NCI-H2227 treated with DMSO at 0.1 percent for 48 hours (cell line): ENCODE measurements around the gene THNSL1.
A peak's percentile ranks its signal among the peaks of the same experiment; 100 is the strongest.
"Not testable (repeated sequence)": the region's sequence is repeated elsewhere in the genome, so short reads cannot be mapped to it uniquely, and the experiment has no call there.

Source experiments
- DNase-seq: peaks from one replicate; lab custom pipeline; 2025; lab: John Stamatoyannopoulos, UW

The THNSL1 gene, protein sequence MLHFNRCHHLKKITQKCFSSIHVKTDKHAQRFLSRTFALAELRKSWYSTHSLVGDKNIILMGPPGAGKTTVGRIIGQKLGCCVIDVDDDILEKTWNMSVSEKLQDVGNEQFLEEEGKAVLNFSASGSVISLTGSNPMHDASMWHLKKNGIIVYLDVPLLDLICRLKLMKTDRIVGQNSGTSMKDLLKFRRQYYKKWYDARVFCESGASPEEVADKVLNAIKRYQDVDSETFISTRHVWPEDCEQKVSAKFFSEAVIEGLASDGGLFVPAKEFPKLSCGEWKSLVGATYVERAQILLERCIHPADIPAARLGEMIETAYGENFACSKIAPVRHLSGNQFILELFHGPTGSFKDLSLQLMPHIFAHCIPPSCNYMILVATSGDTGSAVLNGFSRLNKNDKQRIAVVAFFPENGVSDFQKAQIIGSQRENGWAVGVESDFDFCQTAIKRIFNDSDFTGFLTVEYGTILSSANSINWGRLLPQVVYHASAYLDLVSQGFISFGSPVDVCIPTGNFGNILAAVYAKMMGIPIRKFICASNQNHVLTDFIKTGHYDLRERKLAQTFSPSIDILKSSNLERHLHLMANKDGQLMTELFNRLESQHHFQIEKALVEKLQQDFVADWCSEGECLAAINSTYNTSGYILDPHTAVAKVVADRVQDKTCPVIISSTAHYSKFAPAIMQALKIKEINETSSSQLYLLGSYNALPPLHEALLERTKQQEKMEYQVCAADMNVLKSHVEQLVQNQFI

GRCh38 chr10:25016376-25017153, at the start of gene THNSL1:
THNSL1 (plus strand) TSS chr10:25016612; CDS start chr10:25023224, 6,612 bp downstream.
- peak; percentile 95 for DNase-seq

- no peak for DNase-seq
Observed at GRCh38 chr10:24966962-24967481, 49.4 kb upstream of the THNSL1 start.

DNA sequence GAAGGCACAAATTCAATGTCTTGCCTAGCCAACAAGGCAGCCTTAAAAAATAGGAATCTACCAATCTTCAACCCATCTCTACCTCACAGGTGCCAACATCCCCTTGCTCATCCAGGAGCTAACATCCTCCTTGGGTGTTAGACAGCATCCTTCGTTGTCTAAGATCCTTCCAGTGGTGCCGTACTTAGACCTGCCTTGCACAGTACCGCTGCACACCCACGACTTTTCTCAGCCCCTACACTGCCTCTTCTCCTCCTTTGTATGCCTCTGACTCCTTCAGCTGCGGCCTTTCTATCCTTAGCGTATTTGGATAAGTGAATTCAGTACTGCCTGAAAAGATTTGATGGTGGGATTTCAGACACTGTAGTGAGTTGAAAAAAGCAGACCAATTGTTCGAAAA, 48.1 kb upstream of the THNSL1 start:
- DNase-seq = no peak

GRCh38 chr10:24968951-24969350, 47.5 kb upstream of the THNSL1 start:
- not testable (repeated sequence) for DNase-seq

DNA sequence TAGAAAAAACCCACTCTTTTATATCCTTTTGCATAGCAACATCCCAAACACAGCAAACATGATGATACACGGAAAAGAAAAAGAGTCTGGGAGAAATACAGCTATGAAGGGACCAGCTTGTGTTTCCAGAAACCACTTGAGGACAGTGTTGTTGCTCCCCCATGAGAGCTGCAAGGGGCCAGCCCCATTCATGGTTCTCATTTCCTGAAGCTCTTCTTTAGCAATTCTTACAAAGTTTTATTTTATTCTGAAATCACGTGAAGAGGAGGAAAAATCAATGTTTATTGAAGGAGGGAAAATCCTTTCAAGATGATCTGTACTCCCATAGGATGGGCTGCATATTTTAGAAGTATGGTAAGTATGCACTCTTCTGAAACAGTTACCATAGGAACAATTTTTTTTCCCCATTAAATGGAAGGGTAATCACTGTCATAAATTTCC, 46.6 kb upstream of the THNSL1 start:
- DNase-seq = no peak

DNA sequence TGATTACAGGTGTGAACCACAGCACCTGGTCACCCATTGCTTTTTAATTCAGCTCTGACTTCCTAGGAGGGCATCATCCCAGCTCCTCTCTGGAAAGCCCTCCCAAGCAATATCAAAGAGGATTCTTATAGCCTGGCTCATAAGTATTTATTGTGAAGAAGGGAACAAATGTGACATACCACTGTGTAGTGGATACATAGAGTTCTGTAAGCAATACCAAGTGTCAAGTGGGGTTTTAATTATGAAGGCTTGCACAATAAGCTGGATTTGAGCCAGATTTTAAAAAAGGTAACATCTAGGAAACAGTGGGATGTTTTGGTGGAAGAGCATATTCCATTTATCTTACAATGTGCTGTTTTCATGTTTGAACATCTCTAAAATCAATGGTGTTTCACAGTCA, 45.0 kb upstream of the THNSL1 start:
- no peak for DNase-seq

- DNase-seq = no peak
Observed at GRCh38 chr10:24973163-24973562, 43.2 kb upstream of the THNSL1 start.

DNA sequence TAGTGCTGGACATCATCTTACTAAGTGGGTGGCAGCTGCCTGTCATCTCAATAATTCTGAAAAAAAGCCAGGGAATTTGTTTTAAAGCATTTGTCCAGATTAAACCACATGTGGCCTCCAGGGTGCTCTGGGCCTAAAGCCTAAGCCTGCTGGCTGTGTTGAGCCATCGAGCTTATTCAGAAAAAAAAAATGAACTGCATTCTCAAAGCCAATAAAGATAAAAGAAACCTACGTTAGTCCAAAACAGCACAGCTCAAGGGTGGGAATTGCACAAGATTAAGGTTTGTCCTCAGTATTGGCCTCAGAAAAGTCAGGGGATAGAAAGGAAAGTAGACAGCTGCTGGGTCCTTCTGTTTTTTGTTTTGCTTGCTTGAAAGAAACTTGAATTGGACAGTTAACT, 41.4 kb upstream of the THNSL1 start:
- DNase-seq = no peak

DNA sequence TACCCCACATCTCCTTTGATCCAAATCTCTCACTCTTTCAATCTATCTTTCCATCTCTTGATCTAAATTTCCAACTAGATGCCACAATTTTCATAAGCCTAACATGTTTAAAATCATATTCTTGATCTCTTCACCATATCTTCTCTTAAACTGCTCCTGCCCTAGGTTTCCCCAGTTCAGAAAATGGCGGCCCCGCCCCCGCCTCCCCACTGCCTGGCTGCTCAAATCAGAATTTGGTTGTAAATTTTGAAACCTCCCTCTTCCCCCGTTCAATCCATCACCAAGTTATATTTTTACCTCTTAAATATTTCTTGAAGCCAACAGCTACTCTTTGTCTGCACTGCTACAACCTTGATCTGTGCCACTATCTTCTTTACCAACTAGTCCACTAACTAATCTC, 36.7 kb upstream of the THNSL1 start:
- DNase-seq = no peak

DNA sequence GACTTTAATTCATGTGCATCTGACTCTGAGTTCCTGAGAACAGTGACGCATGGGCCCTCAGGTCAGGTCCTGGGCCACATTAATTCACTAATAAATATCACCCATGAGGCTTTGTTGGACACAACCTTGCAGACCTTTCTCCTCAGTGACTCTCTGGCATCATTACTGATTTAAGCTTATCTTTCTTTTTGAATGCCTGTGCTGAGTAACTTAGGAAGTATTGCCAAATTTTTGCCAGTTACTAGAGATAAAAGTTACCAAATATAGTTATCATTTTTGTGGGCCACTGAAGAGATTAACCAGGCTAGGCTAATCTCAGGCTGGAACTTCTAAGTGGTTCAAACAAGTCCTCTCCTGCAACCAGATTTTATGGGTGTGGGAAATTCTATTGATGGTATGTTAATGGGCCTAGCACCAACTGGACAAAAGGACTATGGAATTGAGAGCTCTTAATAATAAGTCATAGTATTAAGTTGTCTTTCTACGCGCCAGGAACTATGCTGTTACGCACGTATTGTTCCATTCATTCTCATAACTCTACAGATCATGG, 35.2 kb upstream of the THNSL1 start:
- DNase-seq = no peak

GRCh38 chr10:24982319-24983112, 33.9 kb upstream of the THNSL1 start:
- DNase-seq = no peak

DNA sequence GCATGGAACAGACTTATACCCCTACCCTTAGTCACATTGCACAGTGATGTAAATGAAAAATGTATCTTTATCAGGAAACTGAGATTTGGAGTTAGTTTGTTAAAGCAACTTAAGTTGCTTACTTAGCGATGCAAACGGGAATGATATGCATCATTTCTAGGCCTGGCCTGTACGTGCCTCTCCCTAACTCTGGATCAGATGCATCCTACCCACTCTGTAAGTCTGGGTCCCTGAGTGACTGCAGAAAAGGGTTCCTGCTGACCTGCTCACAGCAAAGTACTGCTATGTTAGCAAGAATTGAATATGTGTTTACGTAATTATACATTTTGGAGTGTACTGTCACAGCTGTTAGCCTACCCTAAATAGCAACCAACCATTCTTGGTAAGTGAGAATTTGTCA, 33.3 kb upstream of the THNSL1 start:
- no peak for DNase-seq

DNA sequence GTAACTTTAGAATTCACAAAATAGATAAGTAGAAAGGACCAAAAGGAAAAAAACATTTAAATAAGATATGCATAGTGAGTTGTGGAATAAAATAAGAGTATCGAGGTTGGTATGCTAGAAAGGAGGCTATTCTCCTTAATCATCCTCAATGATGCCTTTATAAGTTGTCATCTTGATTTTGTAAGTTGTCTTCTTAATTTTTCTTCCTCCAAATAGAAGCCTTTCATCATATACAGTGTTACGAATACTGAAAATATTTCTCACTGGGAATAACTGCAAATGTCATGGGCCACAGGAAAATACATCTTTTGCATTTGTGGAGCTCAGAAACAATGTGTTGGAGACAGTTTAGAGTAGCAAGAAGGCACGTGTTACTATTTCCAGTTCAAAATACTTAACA, 32.5 kb upstream of the THNSL1 start:
- no peak for DNase-seq

GRCh38 chr10:24984906-24985305, 31.5 kb upstream of the THNSL1 start:
- no peak for DNase-seq

DNA sequence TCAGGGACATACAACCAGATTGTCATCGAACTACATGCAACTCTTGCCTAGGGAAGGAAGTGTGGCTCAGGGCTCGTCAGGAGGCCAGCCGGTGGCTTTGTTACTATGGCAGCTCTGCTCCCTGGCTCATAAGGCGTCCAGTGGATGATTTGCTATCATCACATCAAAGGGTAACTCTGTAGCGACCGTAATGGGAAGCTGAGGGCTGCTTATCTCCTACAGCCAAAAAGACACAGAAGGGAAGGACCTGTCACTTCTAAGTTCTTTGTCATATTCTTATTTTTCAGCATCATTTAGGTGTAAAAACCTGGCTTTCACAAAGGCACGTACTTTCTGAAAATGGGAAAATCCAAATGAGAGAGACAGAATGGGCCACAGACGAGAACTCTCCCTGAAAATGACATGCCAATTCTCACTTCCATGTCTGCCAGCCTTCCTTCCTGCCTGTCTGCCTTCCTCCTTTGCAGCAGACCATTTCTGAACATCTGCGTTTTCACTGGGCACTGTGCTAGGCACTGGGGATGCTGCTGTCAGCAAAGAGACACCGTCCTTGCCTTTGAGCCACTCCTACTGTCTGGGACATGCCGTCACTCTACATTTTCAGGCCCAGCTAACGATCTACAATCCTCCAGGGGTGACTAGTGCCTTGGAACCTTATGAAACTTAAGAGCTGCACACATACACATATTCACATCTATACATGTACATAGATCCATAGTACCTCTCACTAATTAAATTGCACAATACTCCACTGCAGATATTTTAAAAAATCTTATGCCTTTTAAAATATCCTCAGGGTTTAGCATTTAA, 27.4 kb upstream of the THNSL1 start:
- no peak for DNase-seq

DNA sequence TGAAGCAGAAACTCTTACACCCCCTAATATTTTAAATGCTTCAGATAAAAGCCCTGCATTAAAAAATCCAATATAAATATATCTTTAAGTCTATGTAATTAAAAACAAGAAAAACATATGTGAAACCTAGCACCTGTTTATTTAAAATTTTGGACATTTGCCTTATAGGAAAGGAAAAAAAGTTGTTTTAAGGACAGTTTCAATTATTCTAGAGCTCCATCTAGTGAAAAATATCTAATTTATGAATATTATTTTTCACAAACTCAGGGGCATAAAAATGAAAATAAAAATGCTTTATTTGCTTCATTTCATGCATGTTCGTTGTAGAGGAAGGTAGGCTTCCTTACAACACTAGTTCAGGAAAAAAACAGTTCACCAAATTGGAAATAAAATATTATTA, 26.5 kb upstream of the THNSL1 start:
- DNase-seq = no peak

DNA sequence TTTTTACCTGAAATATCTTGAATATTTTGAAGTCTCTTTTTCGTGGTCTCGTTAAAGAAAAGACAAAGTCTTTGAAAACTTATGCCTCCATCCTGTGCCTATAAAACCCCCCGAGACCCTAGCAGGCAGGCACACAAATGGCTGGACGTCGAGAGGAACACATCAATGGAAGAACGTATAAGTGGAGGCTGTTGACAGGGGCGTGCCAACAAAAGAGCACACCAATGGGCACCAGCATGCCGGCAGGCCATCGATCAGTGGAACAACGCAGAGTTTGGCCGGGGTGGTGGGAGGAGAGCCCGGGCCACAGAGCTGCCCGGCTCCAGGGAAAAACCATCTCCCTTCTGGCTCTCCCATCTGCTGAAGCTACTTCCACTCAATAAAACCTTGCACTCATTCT, 25.1 kb upstream of the THNSL1 start:
- no peak for DNase-seq

GRCh38 chr10:24992512-24993133, 23.8 kb upstream of the THNSL1 start:
- no peak for DNase-seq

- no peak for DNase-seq
Observed at GRCh38 chr10:24993237-24993958, 23.0 kb upstream of the THNSL1 start.
